Neutrophil (primary cell): ENCODE measurements around the gene GFOD1.

Experiments
- H3K27ac ChIP-seq: fragments of 200-600 bp; sonication (generic); 2 replicates; pipeline ENCODE4 v1.5.1; 2016; ENCODE audit warnings: mild to moderate bottlenecking, moderate library complexity
- H3K27me3 ChIP-seq: fragments of 200-600 bp; sonication (generic); 2 replicates; pipeline ENCODE4 v1.6.0; 2016; ENCODE audit warnings: mild to moderate bottlenecking
- H3K36me3 ChIP-seq: fragments of 200-600 bp; sonication (generic); 2 replicates; pipeline ENCODE4 v1.5.1; 2017
- H3K4me1 ChIP-seq, 2 experiments: fragments of 200-600 bp in 1 of 2; sonication (generic) in 1 of 2; 1 replicate in 1 of 2; 2 replicates in 1 of 2; pipeline versions ENCODE4 v1.5.1 to v1.6.1; 2013 to 2016; ENCODE audit warnings: low read depth in 1 of 2, low read length in 1 of 2, mild to moderate bottlenecking in 1 of 2, moderate library complexity in 1 of 2; ENCODE audit not compliant: control insufficient read depth in 1 of 2, insufficient read depth in 1 of 2
- H3K4me3 ChIP-seq, 2 experiments: fragments of 200-600 bp in 1 of 2; sonication (generic) in 1 of 2; 1 replicate in 1 of 2; 2 replicates in 1 of 2; pipeline ENCODE4 v1.5.1; 2013 to 2016; ENCODE audit warnings: low read depth in 1 of 2, low read length in 1 of 2, mild to moderate bottlenecking in 1 of 2, moderate library complexity in 1 of 2
- H3K9me3 ChIP-seq: fragments of 200-600 bp; sonication (generic); 2 replicates; pipeline ENCODE4 v1.5.1; 2016
- TF ChIP-seq, protein P1 (sequence below): fragments of 200-600 bp; sonication (generic); IDR thresholded peaks from 2 replicates; pipeline ENCODE4 v1.5.1; 2016; ENCODE audit warnings: antibody characterized with exemption

GFOD1 gene

DNA sequence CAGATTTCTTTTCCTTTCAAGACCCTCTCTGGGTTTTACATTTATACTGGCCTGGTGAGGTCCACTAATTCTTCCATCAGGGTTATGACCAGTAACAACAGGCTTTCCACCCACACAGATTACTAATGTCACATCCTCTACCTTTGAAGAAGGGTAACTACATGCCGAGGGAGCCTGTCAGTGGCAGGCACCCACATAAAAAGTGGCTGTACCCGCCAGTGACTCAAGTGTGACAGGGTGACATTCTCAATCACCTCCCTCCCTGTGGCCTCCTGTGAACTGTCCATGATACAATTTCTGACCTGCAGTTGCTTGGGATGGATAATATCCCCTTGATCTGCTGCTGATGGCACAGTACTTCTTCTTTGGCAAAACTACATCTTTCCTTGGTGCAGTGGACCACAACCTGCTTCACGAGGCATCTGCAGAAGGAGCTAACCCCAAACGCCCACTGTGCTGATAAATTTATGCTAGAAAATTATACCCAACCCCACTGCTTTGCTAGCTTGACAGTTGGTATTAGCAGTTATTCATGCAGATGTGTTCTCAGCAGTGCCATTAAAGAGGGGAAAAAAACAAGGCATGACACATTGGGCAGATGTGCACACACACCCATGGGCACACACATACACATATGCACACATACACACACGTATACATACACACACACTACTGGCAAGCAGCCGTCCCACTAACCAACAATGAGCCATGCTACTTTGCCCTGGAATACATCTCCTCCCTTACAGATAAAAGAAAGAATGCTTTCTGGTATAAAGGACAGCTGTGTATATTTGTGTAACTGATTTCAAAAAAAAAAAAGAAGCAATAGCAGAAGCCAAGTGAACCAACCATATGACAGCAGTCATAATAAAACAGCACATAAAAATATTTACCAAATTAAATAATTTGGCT, 20.8 kb downstream of the GFOD1 start:
- H3K36me3 ChIP-seq, result peaks cover 8% of the 10 kb centered on the region
- H3K27ac ChIP-seq, result peak overlapping the region; percentile 69
- TF ChIP-seq, protein P1, sequence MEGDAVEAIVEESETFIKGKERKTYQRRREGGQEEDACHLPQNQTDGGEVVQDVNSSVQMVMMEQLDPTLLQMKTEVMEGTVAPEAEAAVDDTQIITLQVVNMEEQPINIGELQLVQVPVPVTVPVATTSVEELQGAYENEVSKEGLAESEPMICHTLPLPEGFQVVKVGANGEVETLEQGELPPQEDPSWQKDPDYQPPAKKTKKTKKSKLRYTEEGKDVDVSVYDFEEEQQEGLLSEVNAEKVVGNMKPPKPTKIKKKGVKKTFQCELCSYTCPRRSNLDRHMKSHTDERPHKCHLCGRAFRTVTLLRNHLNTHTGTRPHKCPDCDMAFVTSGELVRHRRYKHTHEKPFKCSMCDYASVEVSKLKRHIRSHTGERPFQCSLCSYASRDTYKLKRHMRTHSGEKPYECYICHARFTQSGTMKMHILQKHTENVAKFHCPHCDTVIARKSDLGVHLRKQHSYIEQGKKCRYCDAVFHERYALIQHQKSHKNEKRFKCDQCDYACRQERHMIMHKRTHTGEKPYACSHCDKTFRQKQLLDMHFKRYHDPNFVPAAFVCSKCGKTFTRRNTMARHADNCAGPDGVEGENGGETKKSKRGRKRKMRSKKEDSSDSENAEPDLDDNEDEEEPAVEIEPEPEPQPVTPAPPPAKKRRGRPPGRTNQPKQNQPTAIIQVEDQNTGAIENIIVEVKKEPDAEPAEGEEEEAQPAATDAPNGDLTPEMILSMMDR, result no peak
- no peaks in the 10 kb centered on the region for H3K9me3 ChIP-seq
- H3K4me3 ChIP-seq, result no peak overlapping the region
- H3K27me3 ChIP-seq, result no peaks in the 10 kb centered on the region
- H3K4me1 ChIP-seq, result peaks cover 59 to 60% of the 10 kb centered on the region in 2 experiments

DNA sequence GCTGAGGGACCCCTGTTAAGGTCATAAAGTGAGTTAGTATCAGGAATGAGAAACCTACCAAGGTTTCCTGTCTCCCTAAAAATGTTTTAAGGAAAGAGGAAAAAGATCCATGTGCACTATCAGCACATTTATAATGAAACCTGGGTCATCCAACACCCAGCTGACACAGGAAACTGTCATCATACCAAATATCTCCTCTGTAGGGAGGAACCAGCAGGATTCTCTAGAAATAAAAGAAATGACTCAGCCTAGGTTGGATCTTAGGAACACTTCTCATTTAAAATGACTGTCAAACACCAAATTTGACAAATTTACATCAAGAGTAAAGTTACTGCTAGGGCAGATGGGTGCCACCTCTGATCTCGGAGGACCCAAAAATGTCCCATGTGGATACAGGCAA, 21.7 kb downstream of the GFOD1 start:
- Histone ChIP-seq H3K36me3 (peaks cover 8% of the 10 kb centered on the region), H3K9me3 (no peaks in the 10 kb centered on the region), H3K27ac (peak overlapping the region; percentile 69), H3K4me3 (no peak overlapping the region), H3K27me3 (no peaks in the 10 kb centered on the region), H3K4me1 (peaks cover 68% of the 10 kb centered on the region in 2 experiments)
- TF ChIP-seq, protein P1, result no peak

DNA sequence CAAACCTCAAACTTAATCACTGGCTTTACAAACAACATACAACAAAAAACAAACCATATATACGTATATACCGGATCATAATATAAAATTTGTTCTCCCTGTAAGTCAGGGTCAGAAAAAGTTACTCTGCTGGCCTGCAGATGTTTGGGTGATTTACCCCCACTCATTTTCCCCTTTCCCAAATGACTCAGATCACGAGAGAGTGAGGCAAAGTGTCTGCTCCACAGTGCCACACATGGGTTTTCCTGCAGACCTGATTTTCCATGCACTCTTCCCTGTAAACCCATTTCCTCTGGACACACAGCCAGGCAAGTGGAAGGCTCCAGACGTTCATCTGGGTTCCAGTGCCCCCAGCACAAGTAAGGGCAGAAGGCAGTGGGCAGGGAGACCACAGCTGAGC, 23.5 kb downstream of the GFOD1 start:
- TF ChIP-seq, protein P1, result no peak
- Histone ChIP-seq H3K27me3 (no peaks in the 10 kb centered on the region), H3K4me1 (peaks cover 70 to 71% of the 10 kb centered on the region in 2 experiments), H3K9me3 (no peaks in the 10 kb centered on the region), H3K27ac (peak overlapping the region; percentile 69), H3K36me3 (no peaks in the 10 kb centered on the region), H3K4me3 (no peak overlapping the region)

DNA sequence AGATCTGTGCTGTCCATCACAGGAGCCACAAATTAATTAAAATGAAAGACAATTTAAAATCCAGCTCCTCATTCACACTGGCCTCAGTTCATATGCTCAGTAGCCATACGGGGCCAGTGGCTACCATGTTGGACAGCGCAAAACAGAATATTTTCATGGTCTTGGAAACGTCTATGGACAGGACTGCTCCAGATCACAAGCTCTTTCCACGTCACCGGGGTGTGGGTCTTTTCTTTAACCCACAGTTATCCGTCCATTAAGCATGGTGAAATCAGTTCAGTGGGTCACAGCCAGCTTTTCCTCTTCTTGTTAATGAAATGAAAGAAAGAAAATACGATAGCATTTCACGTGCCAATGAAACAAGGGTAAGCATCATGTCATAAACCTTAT, 24.1 kb downstream of the GFOD1 start:
- TF ChIP-seq, protein P1, result no peak
- peak overlapping the region; percentile 85 for H3K27ac ChIP-seq
- no peaks in the 10 kb centered on the region for H3K9me3 ChIP-seq
- peaks cover 71 to 73% of the 10 kb centered on the region in 2 experiments for H3K4me1 ChIP-seq
- no peak overlapping the region for H3K4me3 ChIP-seq
- no peaks in the 10 kb centered on the region for H3K36me3 ChIP-seq
- no peaks in the 10 kb centered on the region for H3K27me3 ChIP-seq

DNA sequence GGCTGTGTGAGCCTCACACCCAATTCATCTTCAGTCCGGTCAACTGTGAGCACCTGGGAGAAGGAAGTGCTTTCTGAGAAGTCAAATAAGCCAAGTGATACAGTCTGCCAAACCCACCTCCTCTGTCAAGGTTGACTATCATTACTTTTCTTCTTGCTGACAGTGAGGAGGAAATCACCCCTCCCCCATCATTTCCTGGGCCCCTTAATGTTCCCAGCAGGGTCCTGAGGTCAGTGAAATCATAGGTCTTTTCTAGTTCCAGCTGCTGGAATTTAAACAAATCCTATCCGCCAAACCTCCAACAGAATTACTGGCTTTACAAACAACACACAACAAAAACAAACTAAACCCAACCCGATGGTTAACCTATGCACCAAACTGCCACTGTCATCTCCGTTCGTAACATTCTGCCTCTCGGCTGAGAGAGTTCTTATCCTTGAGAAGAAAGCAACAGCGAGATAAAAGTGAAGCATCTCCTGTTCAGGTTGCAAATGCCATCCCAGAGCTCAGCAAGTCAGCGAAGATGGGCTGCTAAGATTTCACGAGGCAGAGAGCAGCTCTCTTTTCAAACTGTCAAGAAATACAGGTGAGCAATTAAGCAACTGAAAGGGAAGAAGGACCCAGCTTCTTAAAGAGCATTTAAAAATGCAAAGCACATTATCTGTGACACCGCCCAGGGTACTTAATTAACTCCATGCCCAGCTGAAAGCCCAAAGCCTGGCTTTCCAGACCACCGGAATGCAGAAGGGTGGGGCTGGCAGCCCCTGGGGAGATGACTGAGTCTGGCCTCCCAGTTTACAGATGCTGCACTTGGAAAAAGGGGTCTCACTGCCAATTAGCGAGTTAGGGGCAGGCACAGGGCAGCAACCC, 24.7 kb downstream of the GFOD1 start:
- Histone ChIP-seq H3K27me3 (no peaks in the 10 kb centered on the region), H3K9me3 (no peaks in the 10 kb centered on the region), H3K4me3 (no peak overlapping the region), H3K27ac (peak overlapping the region; percentile 85), H3K36me3 (no peaks in the 10 kb centered on the region), H3K4me1 (peaks cover 71 to 72% of the 10 kb centered on the region in 2 experiments)
- TF ChIP-seq, protein P1, result no peak
